Mesenchymal stem cell (in vitro differentiated cells and primary cell): ENCODE measurements around the gene OR56A3.

ENCODE experiments used
- DNase-seq: peaks from one replicate; pipeline ENCODE4 v3.0.0-alpha.2; 2013
- H2AFZ ChIP-seq: one replicate; pipeline ENCODE4 v1.6.1; 2013; ENCODE audit warnings: low read depth, mild to moderate bottlenecking, control low read depth, inconsistent platforms, low read length, moderate library complexity
- H2AK5ac ChIP-seq: 2 replicates; pipeline ENCODE4 v1.6.1; 2013; ENCODE audit warnings: low read length, moderate library complexity, mild to moderate bottlenecking, inconsistent platforms; ENCODE audit not compliant: severe bottlenecking
- H2BK120ac ChIP-seq: one replicate; pipeline ENCODE4 v1.6.1; 2013; ENCODE audit warnings: low read depth, mild to moderate bottlenecking, inconsistent platforms, low read length, moderate library complexity
- H2BK12ac ChIP-seq, 2 experiments: one replicate each; pipeline ENCODE4 v1.6.1; 2013; ENCODE audit warnings: inconsistent platforms in 2 of 2, low read length in 2 of 2, mild to moderate bottlenecking in 2 of 2, moderate library complexity in 2 of 2, control low read depth in 1 of 2
- H2BK15ac ChIP-seq: one replicate; pipeline ENCODE4 v1.6.1; 2013; ENCODE audit warnings: mild to moderate bottlenecking, low read depth, inconsistent platforms; ENCODE audit not compliant: poor library complexity, severe bottlenecking
- H2BK5ac ChIP-seq: 2 replicates; pipeline ENCODE4 v1.6.1; 2013; ENCODE audit warnings: low read depth, mild to moderate bottlenecking, low read length, control low read depth, inconsistent platforms; ENCODE audit not compliant: poor library complexity, severe bottlenecking
- H3K14ac ChIP-seq, 2 experiments: one replicate each; pipeline ENCODE4 v1.6.1; 2013; ENCODE audit warnings: inconsistent platforms in 2 of 2, low read length in 2 of 2, control low read depth in 1 of 2, mild to moderate bottlenecking in 1 of 2, moderate library complexity in 1 of 2
- H3K18ac ChIP-seq, 2 experiments: one replicate each; pipeline ENCODE4 v1.6.1; 2013; ENCODE audit warnings: inconsistent platforms in 2 of 2, low read length in 2 of 2, control low read depth in 1 of 2, low read depth in 1 of 2, mild to moderate bottlenecking in 1 of 2
- H3K23ac ChIP-seq, 2 experiments: one replicate each; pipeline ENCODE4 v1.6.1; 2013; ENCODE audit warnings: inconsistent platforms in 2 of 2, low read length in 2 of 2, mild to moderate bottlenecking in 2 of 2, moderate library complexity in 2 of 2, control low read depth in 1 of 2
- H3K27ac ChIP-seq: 2 replicates; pipeline ENCODE4 v1.5.1; 2013; ENCODE audit warnings: mild to moderate bottlenecking, moderate library complexity, low read length, control low read depth, inconsistent platforms; ENCODE audit not compliant: poor library complexity, severe bottlenecking
- H3K27me3 ChIP-seq, 2 experiments: 2 replicates each; pipeline versions ENCODE4 v1.6.1 to v1.7.0; 2013; ENCODE audit warnings: low read length in 2 of 2, mild to moderate bottlenecking in 2 of 2, moderate library complexity in 2 of 2, control low read depth in 1 of 2, inconsistent platforms in 1 of 2; ENCODE audit not compliant: control insufficient read depth in 1 of 2, insufficient read depth in 1 of 2
- H3K36me3 ChIP-seq, 2 experiments: 2 replicates each; pipeline versions ENCODE4 v1.6.1 to v1.7.0; 2013; ENCODE audit warnings: low read length in 2 of 2, control low read depth in 1 of 2, inconsistent platforms in 1 of 2, low read depth in 1 of 2, mild to moderate bottlenecking in 1 of 2; ENCODE audit not compliant: insufficient read depth in 2 of 2, control insufficient read depth in 1 of 2
- H3K4ac ChIP-seq, 2 experiments: one replicate each; pipeline ENCODE4 v1.6.1; 2013; ENCODE audit warnings: inconsistent platforms in 2 of 2, low read length in 2 of 2, mild to moderate bottlenecking in 2 of 2, moderate library complexity in 2 of 2, control low read depth in 1 of 2, low read depth in 1 of 2
- H3K4me1 ChIP-seq: 2 replicates; pipeline ENCODE4 v1.6.1; 2013; ENCODE audit warnings: low read depth, low read length, control low read depth; ENCODE audit not compliant: control insufficient read depth, insufficient read depth
- H3K4me2 ChIP-seq: 2 replicates; pipeline ENCODE4 v1.6.1; 2013; ENCODE audit warnings: low read length, mild to moderate bottlenecking, inconsistent platforms; ENCODE audit not compliant: poor library complexity, severe bottlenecking
- H3K4me3 ChIP-seq, 2 experiments: 2 replicates each; pipeline versions ENCODE4 v1.5.1 to v1.7.0; 2013; ENCODE audit warnings: low read length in 2 of 2, mild to moderate bottlenecking in 2 of 2, control low read depth in 1 of 2, low read depth in 1 of 2; ENCODE audit not compliant: insufficient read depth in 1 of 2
- H3K79me1 ChIP-seq: replicated peaks from 2 replicates; pipeline ENCODE4 v1.6.1; 2013; ENCODE audit warnings: mild to moderate bottlenecking, control low read depth, low read length, inconsistent platforms; ENCODE audit not compliant: poor library complexity, severe bottlenecking
- H3K9ac ChIP-seq: 2 replicates; pipeline ENCODE4 v1.7.0; 2013; ENCODE audit warnings: mild to moderate bottlenecking, low read length, moderate library complexity
- H3K9me3 ChIP-seq: 2 replicates; pipeline ENCODE4 v1.7.0; 2013; ENCODE audit warnings: mild to moderate bottlenecking, low read length; ENCODE audit not compliant: control insufficient read depth
- H4K8ac ChIP-seq: one replicate; pipeline ENCODE4 v1.6.1; 2013; ENCODE audit warnings: inconsistent platforms, mild to moderate bottlenecking, low read length, moderate library complexity
- H4K91ac ChIP-seq: one replicate; pipeline ENCODE4 v1.6.1; 2013; ENCODE audit warnings: mild to moderate bottlenecking, low read length, inconsistent platforms
- WGBS: methylation state at CpG from one replicate; pipeline ENCODE4 v1.1.7; 2013; ENCODE audit warnings: mixed read lengths; 5-methylcytosine and 5-hydroxymethylcytosine counted together

OR56A3 gene

DNA sequence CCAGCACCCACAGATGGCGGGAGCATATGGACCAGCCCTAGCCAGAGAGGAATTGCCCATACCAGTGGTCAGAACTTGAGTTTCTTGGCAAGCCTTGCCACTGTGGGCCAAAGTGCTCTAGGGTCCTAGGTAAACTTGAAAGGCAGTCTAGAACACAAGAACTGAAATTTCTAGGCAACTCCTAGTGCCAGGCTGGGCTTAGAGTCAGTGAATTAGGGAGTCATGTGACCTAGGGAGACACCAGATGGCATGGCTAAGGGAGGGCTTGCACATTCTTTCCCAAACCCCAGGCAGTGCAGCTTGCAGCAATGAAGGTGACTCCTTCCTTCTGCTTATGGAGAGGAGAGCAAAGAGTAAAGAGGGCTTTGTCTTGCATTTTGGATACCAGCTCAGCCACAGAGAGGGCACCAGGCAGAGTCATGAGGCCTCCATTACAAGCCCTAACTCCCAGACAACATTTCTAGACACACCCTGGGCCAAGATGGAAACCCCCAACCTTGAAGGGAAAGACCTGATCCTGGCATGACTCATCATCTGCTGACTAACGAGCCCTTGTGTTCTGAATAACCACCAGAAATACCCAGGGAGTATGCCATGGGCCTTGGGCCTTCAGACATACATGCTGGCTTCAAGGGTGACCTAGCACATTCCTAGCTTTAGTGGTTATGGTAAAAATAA, 19.2 kb upstream of the OR56A3 start:
- Histone ChIP-seq H3K4ac (no peak overlapping the region), H3K27ac (no peak overlapping the region), H3K4me3 (no peak overlapping the region), H2AFZ (no peak overlapping the region), H3K79me1 (no peaks in the 10 kb centered on the region), H3K23ac (no peak overlapping the region), H2AK5ac (no peak overlapping the region), H3K18ac (no peak overlapping the region), H2BK120ac (no peak overlapping the region), H3K27me3 (no peaks in the 10 kb centered on the region), H2BK12ac (no peak overlapping the region), H4K91ac (no peak overlapping the region), H2BK15ac (no peak overlapping the region), H3K36me3 (no peaks in the 10 kb centered on the region), H2BK5ac (no peak overlapping the region), H3K4me1 (no peaks in the 10 kb centered on the region), H3K9me3 (peaks cover 9% of the 10 kb centered on the region), H3K9ac (no peak overlapping the region), H3K14ac (no peak overlapping the region), H4K8ac (no peak overlapping the region), H3K4me2 (no peak overlapping the region)
- 58% methylated on average over 2 of the region's 2 CpGs for WGBS
- DNase-seq: no peak

DNA sequence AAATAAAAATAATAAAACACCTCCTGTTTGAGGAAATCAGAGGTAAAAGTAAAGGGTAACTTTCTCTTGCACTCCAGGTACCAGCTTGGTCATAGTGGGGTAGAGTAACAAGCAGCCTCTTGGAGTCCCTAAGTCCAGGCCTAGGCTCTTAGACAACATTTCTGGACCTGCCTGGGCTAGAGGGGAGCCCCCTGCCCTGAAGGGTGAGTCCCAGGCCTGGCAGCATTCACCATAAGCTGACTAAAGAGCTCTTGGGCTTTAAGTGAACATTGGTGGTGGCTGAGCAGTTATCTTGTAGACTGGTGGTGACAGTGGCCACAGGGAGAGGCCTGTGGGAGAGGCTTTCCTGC, 18.6 kb upstream of the OR56A3 start:
- no peak overlapping the region for H4K8ac ChIP-seq
- no peak overlapping the region for H2BK120ac ChIP-seq
- H3K14ac ChIP-seq: no peak overlapping the region
- H3K27me3 ChIP-seq: no peaks in the 10 kb centered on the region
- no peak overlapping the region for H3K18ac ChIP-seq
- no peak overlapping the region for H4K91ac ChIP-seq
- no peaks in the 10 kb centered on the region for H3K4me1 ChIP-seq
- no peak overlapping the region for H3K23ac ChIP-seq
- no peak overlapping the region for H2AFZ ChIP-seq
- H3K4me3 ChIP-seq: no peak overlapping the region
- no peak overlapping the region for H2BK15ac ChIP-seq
- H2BK5ac ChIP-seq: no peak overlapping the region
- H3K27ac ChIP-seq: no peak overlapping the region
- no peaks in the 10 kb centered on the region for H3K79me1 ChIP-seq
- no peak overlapping the region for H2BK12ac ChIP-seq
- peaks cover 9% of the 10 kb centered on the region for H3K9me3 ChIP-seq
- no peak overlapping the region for H2AK5ac ChIP-seq
- no peak for DNase-seq
- no peak overlapping the region for H3K4me2 ChIP-seq
- H3K9ac ChIP-seq: no peak overlapping the region
- H3K4ac ChIP-seq: no peak overlapping the region
- no peaks in the 10 kb centered on the region for H3K36me3 ChIP-seq

DNA sequence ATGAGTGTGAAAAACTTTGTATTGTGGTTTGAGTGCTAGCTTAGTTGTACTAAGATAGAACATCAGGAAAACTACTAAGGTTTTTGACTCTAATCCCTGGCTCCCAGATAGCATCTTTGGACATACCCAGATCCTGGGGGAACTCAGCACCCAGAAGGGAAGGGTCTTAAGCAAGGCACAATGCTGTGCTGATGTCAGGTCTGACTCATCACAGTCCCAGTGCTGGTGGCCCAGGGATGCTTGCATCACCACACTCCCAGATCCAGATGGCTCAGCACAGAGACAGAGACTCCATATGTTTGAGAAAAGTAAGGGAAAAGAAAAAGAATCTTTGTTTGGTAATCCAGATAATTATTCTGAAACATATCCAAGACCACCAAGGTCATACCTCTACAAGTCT, 18.3 kb upstream of the OR56A3 start:
- H3K4ac ChIP-seq: no peak overlapping the region
- H2AK5ac ChIP-seq: no peak overlapping the region
- peaks cover 9% of the 10 kb centered on the region for H3K9me3 ChIP-seq
- H3K27me3 ChIP-seq: no peaks in the 10 kb centered on the region
- H3K4me1 ChIP-seq: no peaks in the 10 kb centered on the region
- no peak for DNase-seq
- no peak overlapping the region for H2BK5ac ChIP-seq
- no peak overlapping the region for H4K8ac ChIP-seq
- no peaks in the 10 kb centered on the region for H3K36me3 ChIP-seq
- no peak overlapping the region for H2BK15ac ChIP-seq
- no peak overlapping the region for H3K9ac ChIP-seq
- H2BK120ac ChIP-seq: no peak overlapping the region
- no peak overlapping the region for H4K91ac ChIP-seq
- no peak overlapping the region for H2AFZ ChIP-seq
- H3K23ac ChIP-seq: no peak overlapping the region
- no peak overlapping the region for H2BK12ac ChIP-seq
- no peak overlapping the region for H3K27ac ChIP-seq
- no peak overlapping the region for H3K14ac ChIP-seq
- no peak overlapping the region for H3K18ac ChIP-seq
- no peak overlapping the region for H3K4me2 ChIP-seq
- H3K4me3 ChIP-seq: no peak overlapping the region
- no peaks in the 10 kb centered on the region for H3K79me1 ChIP-seq

DNA sequence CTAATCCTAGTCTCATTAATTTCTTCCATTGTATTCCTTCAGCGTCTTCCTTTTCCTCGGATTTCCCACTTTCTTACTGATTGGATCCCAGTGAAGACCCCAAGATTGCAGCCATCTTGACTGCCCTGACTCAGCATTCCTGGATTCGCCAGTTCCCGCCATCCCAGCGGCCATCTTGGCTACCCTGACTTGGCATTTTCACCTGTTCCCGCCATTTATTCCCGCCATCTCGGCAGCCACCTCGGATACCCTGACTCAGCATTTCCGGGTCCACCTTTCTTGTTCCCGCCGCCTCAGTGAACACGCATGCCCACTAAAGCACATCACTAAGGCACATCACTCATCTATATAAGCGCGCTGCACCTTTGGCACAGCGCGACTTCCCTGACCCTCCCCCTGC, 13.8 kb upstream of the OR56A3 start:
- Histone ChIP-seq H3K4ac (no peak overlapping the region), H3K23ac (no peak overlapping the region), H2AK5ac (no peak overlapping the region), H3K9ac (no peak overlapping the region), H3K9me3 (peaks cover 22% of the 10 kb centered on the region), H2AFZ (no peak overlapping the region), H3K14ac (no peak overlapping the region), H4K8ac (no peak overlapping the region), H4K91ac (no peak overlapping the region), H2BK120ac (no peak overlapping the region), H3K27me3 (no peaks in the 10 kb centered on the region), H3K79me1 (no peaks in the 10 kb centered on the region), H2BK5ac (no peak overlapping the region), H3K4me1 (no peaks in the 10 kb centered on the region), H2BK12ac (no peak overlapping the region), H3K4me2 (no peak overlapping the region), H2BK15ac (no peak overlapping the region), H3K27ac (no peak overlapping the region), H3K18ac (no peak overlapping the region), H3K36me3 (no peaks in the 10 kb centered on the region), H3K4me3 (no peak overlapping the region)
- DNase-seq: no peak
- 95% methylated on average over 17 of the region's 17 CpGs for WGBS
